Lung (tissue), 12 donors: ENCODE measurements around the gene PBX3. TPM values are rescaled to one million over a fixed set of nuclear protein-coding genes. Genes with fewer than 3 reads are reported as not detected.

Experiments
- ATAC-seq: fragments of 200-7000 bp; cut with Tn5 transposase; one replicate; pipeline ENCODE4 v1.9.1; 2020; ENCODE audit warnings: moderate number of reproducible peaks; ENCODE audit not compliant: insufficient read depth, low FRiP score
- DNase-seq, 3 donors: peaks; one replicate each; pipeline ENCODE4 v3.0.0-alpha.2; 2013 to 2017
- H3K27ac ChIP-seq, 2 donors: one replicate each; pipeline ENCODE4 v1.5.1; 2013; ENCODE audit warnings: mild to moderate bottlenecking in 2 of 2, moderate library complexity in 2 of 2, control low read depth in 1 of 2, inconsistent platforms in 1 of 2, low read depth in 1 of 2, low read length in 1 of 2
- H3K27me3 ChIP-seq, 3 donors: one replicate each; pipeline ENCODE4 v1.5.1; 2013; ENCODE audit warnings: low read length in 2 of 3; ENCODE audit not compliant: control insufficient read depth in 3 of 3, insufficient read depth in 3 of 3
- H3K36me3 ChIP-seq, 4 donors: one replicate each; pipeline ENCODE4 v1.5.1; 2013; ENCODE audit warnings: low read length in 4 of 4, mild to moderate bottlenecking in 1 of 4, moderate library complexity in 1 of 4; ENCODE audit not compliant: control insufficient read depth in 4 of 4, insufficient read depth in 4 of 4
- H3K4me1 ChIP-seq, 5 donors: one replicate each; pipeline ENCODE4 v1.5.1; 2013; ENCODE audit warnings: low read length in 5 of 5, mild to moderate bottlenecking in 2 of 5, moderate library complexity in 1 of 5; ENCODE audit not compliant: control insufficient read depth in 5 of 5, insufficient read depth in 5 of 5
- H3K4me3 ChIP-seq: one replicate; pipeline ENCODE4 v1.5.1; 2013; ENCODE audit warnings: mild to moderate bottlenecking, control low read depth, moderate library complexity
- H3K9ac ChIP-seq, 2 donors: one replicate each; pipeline ENCODE4 v1.5.1; 2013; ENCODE audit warnings: low read length in 2 of 2, control low read depth in 1 of 2; ENCODE audit not compliant: insufficient read depth in 1 of 2
- H3K9me3 ChIP-seq, 4 donors: one replicate each; pipeline ENCODE4 v1.5.1; 2013; ENCODE audit warnings: low read length in 3 of 4, mild to moderate bottlenecking in 1 of 4, moderate library complexity in 1 of 4; ENCODE audit not compliant: control insufficient read depth in 4 of 4, insufficient read depth in 3 of 4
- CTCF ChIP-seq: IDR thresholded peaks from 2 replicates; pipeline ENCODE4 v1.5.1; 2012; ENCODE audit warnings: mild to moderate bottlenecking; ENCODE audit errors: control extremely low read depth, extremely low read depth
- WGBS, 2 donors: extraction: QIAGEN DNeasy Blood & Tissue Kit; methylation state at CpG; one replicate each; pipeline ENCODE4 v1.1.7; 2013; 5-methylcytosine and 5-hydroxymethylcytosine counted together
- polyA plus RNA-seq, 2 donors: library from polyadenylated mRNA; stranded (reverse); fragments of 200-250 nt; gene quantifications; one replicate each; pipeline ENCODE4 v1.2.1, GENCODE V29; 2013
- total RNA-seq, 2 donors: library from RNA; depleted of rRNA in 1 of 2; stranded (reverse); fragments of >200 nt in 1 of 2; gene quantifications; one replicate each; pipeline ENCODE4 v1.2.1, GENCODE V29; 2014 to 2021
- donor health status: control.
- donor health status: control.
- donor health status: Bipolar disorder and iron deficiency.
- donor health status: healthy.
- donor health status: DM: yes; HTN: yes; CAD: no.

The PBX3 gene
- total and polyA plus RNA-seq, 4 donors = 8.6 to 60.4 (median 26.4) TPM

- Histone ChIP-seq H3K4me3 (no peak overlapping the region), H3K4me1 (peaks cover 0 to 3% (median 0%) of the 10 kb centered on the region in 5 donors), H3K9ac (no peak overlapping the region), H3K9me3 (no peaks in the 10 kb centered on the region), H3K36me3 (no peaks in the 10 kb centered on the region), H3K27ac (no peak overlapping the region), H3K27me3 (no peaks in the 10 kb centered on the region)
- 92 to 100% methylated on average over 2 of the region's 2 CpGs for WGBS, 2 donors
- no peak for ATAC-seq
- TF ChIP-seq CTCF = no peak
- DNase-seq = no peak
Observed at GRCh38 chr9:125999504-125999881, 252.3 kb downstream of the PBX3 start.

- ATAC-seq (no peak), DNase-seq (no peak)
- H3K4me1 ChIP-seq = peaks cover 0 to 3% (median 0%) of the 10 kb centered on the region in 5 donors
- TF ChIP-seq CTCF = no peak
- H3K27ac ChIP-seq = no peak overlapping the region
- no peak overlapping the region for H3K4me3 ChIP-seq
- WGBS, 2 donors = 92 to 94% methylated on average over 6 of the region's 6 CpGs
- no peaks in the 10 kb centered on the region for H3K27me3 ChIP-seq
- no peaks in the 10 kb centered on the region for H3K36me3 ChIP-seq
- H3K9ac ChIP-seq = no peak overlapping the region
- H3K9me3 ChIP-seq = no peaks in the 10 kb centered on the region
Observed at GRCh38 chr9:126000256-126000655, 253.1 kb downstream of the PBX3 start.

GRCh38 chr9:126000731-126001580, 253.8 kb downstream of the PBX3 start:
- Histone ChIP-seq H3K27ac (no peak overlapping the region), H3K4me3 (no peak overlapping the region), H3K4me1 (peaks cover 0 to 3% (median 0%) of the 10 kb centered on the region in 5 donors), H3K9me3 (no peaks in the 10 kb centered on the region), H3K9ac (no peak overlapping the region), H3K27me3 (no peaks in the 10 kb centered on the region), H3K36me3 (no peaks in the 10 kb centered on the region)
- WGBS, 2 donors = 69 to 71% methylated on average over 23 of the region's 23 CpGs
- TF ChIP-seq CTCF = no peak
- ATAC-seq (no peak), DNase-seq (no peak)
